ENCODE results near the gene NHLRC1. TPM values are rescaled to one million over a fixed set of nuclear protein-coding genes. Genes with fewer than 3 reads are reported as not detected.

NHLRC1 gene
- polyA plus RNA-seq, 1 donor: 2.8 TPM

GRCh38 chr6:18139935-18140621 is 17.6 kb upstream of the NHLRC1 start:
- no peak for DNase-seq (ENCODE audit: low read depth)

GRCh38 chr6:18138906-18139305 is 16.4 kb upstream of the NHLRC1 start:
- no peak for DNase-seq (ENCODE audit: low read depth)

GRCh38 chr6:18136260-18136659 is 13.8 kb upstream of the NHLRC1 start:
- no peak for DNase-seq (ENCODE audit: low read depth)

- DNase-seq (ENCODE audit: low read depth): no peak
Measured at GRCh38 chr6:18135171-18135570, 12.7 kb upstream of the NHLRC1 start.

GRCh38 chr6:18132346-18132745 is 9.9 kb upstream of the NHLRC1 start:
- no peak for DNase-seq (ENCODE audit: low read depth)

GRCh38 chr6:18126121-18126520 is 3.6 kb upstream of the NHLRC1 start:
- no peak for DNase-seq (ENCODE audit: low read depth)

GRCh38 chr6:18121580-18122127 is 823 bp downstream of the NHLRC1 start:
- DNase-seq (ENCODE audit: low read depth): no peak

GRCh38 chr6:18119236-18119635 is 3.2 kb downstream of the NHLRC1 start:
- DNase-seq (ENCODE audit: low read depth): no peak

GRCh38 chr6:18118330-18118729 is 4.1 kb downstream of the NHLRC1 start:
- DNase-seq (ENCODE audit: low read depth): no peak

- no peak for DNase-seq (ENCODE audit: low read depth)
Measured at GRCh38 chr6:18117136-18117535, 5.3 kb downstream of the NHLRC1 start.

GRCh38 chr6:18115356-18115755 is 7.1 kb downstream of the NHLRC1 start:
- no peak for DNase-seq (ENCODE audit: low read depth)

- DNase-seq (ENCODE audit: low read depth): no peak
Measured at GRCh38 chr6:18110162-18110561, 12.3 kb downstream of the NHLRC1 start.

GRCh38 chr6:18107061-18107460 is 15.4 kb downstream of the NHLRC1 start:
- no peak for DNase-seq (ENCODE audit: low read depth)

- DNase-seq (ENCODE audit: low read depth): no peak
Measured at GRCh38 chr6:18102783-18103509, 19.5 kb downstream of the NHLRC1 start.

- DNase-seq (ENCODE audit: low read depth): no peak
Measured at GRCh38 chr6:18101873-18102272, 20.6 kb downstream of the NHLRC1 start.

GRCh38 chr6:18101271-18101670 is 21.2 kb downstream of the NHLRC1 start:
- no peak for DNase-seq (ENCODE audit: low read depth)

GRCh38 chr6:18100296-18100695 is 22.2 kb downstream of the NHLRC1 start:
- DNase-seq (ENCODE audit: low read depth): no peak

GRCh38 chr6:18099511-18099910 is 23.0 kb downstream of the NHLRC1 start:
- DNase-seq (ENCODE audit: low read depth): no peak

- DNase-seq (ENCODE audit: low read depth): no peak
Measured at GRCh38 chr6:18096423-18096822, 26.1 kb downstream of the NHLRC1 start.

GRCh38 chr6:18091382-18091781 is 31.1 kb downstream of the NHLRC1 start:
- no peak for DNase-seq (ENCODE audit: low read depth)

- no peak for DNase-seq (ENCODE audit: low read depth)
Measured at GRCh38 chr6:18090349-18090786, 32.1 kb downstream of the NHLRC1 start.

- no peak for DNase-seq (ENCODE audit: low read depth)
Measured at GRCh38 chr6:18088419-18089296, 33.8 kb downstream of the NHLRC1 start.

Data from forelimb muscle (tissue), 1 donor.